Upper lobe of right lung (tissue), 1 donor: Measurements from ENCODE around the gene ID2. TPM values are rescaled to one million over a fixed set of nuclear protein-coding genes. Genes with fewer than 3 reads are reported as not detected.
A peak's percentile ranks its signal among the peaks of the same experiment; 100 is the strongest.

Source experiments
- ATAC-seq: fragments of 200-7000 bp; cut with Tn5 transposase; one replicate; pipeline ENCODE4 v1.9.1; 2020; ENCODE audit warnings: mild to moderate bottlenecking, moderate library complexity
- DNase-seq: peaks from one replicate; pipeline ENCODE4 v3.0.0-alpha.2; 2020
- H3K27ac ChIP-seq: fragments of 200-600 bp; one replicate; pipeline ENCODE4 v1.8.0; 2022
- H3K27me3 ChIP-seq: fragments of 200-600 bp; one replicate; pipeline ENCODE4 v1.8.0; 2022; ENCODE audit warnings: mild to moderate bottlenecking
- H3K36me3 ChIP-seq: fragments of 200-600 bp; one replicate; pipeline ENCODE4 v1.8.0; 2022
- H3K4me1 ChIP-seq: fragments of 200-600 bp; one replicate; pipeline ENCODE4 v1.8.0; 2022
- H3K4me3 ChIP-seq: fragments of 200-600 bp; one replicate; pipeline ENCODE4 v1.8.0; 2022; ENCODE audit warnings: mild to moderate bottlenecking
- H3K9me3 ChIP-seq: fragments of 200-600 bp; one replicate; pipeline ENCODE4 v1.8.0; 2022
- CTCF ChIP-seq: fragments of 200-600 bp; IDR thresholded peaks from one replicate; pipeline ENCODE4 v1.8.0; 2022; ENCODE audit warnings: antibody characterized with exemption
- intact Hi-C: fragments of 100-400 bp; cut with DNase I; formaldehyde crosslinking; loops from one replicate; pipeline ENCODE4 v1.11.0; 2022
- total RNA-seq: library from RNA; stranded (reverse); fragmentation: NEBNext Ultra II Directional; extraction: Animal tissue kit (Norgen Biotek cat#: 25700); gene quantifications from one replicate; pipeline ENCODE4 v1.2.1, GENCODE V29; 2021
- donor health status: DM: no; HTN: yes; CAD: no; lungs with severe emphysema.

The ID2 gene
- total RNA-seq, 1 donor from 2014 or later = 99.5 TPM

GRCh38 chr2:8684878-8685696 is 3.2 kb downstream of the ID2 start:
- TF ChIP-seq CTCF = no peak
- Histone ChIP-seq H3K9me3 (no peaks in the 10 kb centered on the region), H3K4me3 (peak overlapping the region; percentile 71), H3K36me3 (no peaks in the 10 kb centered on the region), H3K27me3 (no peaks in the 10 kb centered on the region), H3K4me1 (peaks cover 17% of the 10 kb centered on the region), H3K27ac (peak overlapping the region; percentile 82)
- intact Hi-C loops = loop anchor here (10.0 kb wide), 1 partner anchor 1250 kb away; no protein-coding TSS in a partner anchor
- DNase-seq (peak; percentile 87), ATAC-seq (peak; percentile 13)

GRCh38 chr2:8685697-8686358 is 4.0 kb downstream of the ID2 start:
- Histone ChIP-seq H3K4me3 (peak overlapping the region; percentile 71), H3K27me3 (no peaks in the 10 kb centered on the region), H3K27ac (peak overlapping the region; percentile 82), H3K9me3 (no peaks in the 10 kb centered on the region), H3K4me1 (peaks cover 10% of the 10 kb centered on the region), H3K36me3 (no peaks in the 10 kb centered on the region)
- TF ChIP-seq CTCF = peak; percentile 94
- ATAC-seq (peak; percentile 73), DNase-seq (peak; percentile 89)
- intact Hi-C loops = loop anchor here (10.0 kb wide), 1 partner anchor 1251 kb away; no protein-coding TSS in a partner anchor

GRCh38 chr2:8691859-8692437 is 10.1 kb downstream of the ID2 start:
- intact Hi-C loops = no loop called here
- no peaks in the 10 kb centered on the region for H3K4me1 ChIP-seq
- H3K36me3 ChIP-seq = no peaks in the 10 kb centered on the region
- no peak overlapping the region for H3K27ac ChIP-seq
- no peak overlapping the region for H3K4me3 ChIP-seq
- DNase-seq (no peak), ATAC-seq (no peak)
- H3K27me3 ChIP-seq = peaks cover 5% of the 10 kb centered on the region
- H3K9me3 ChIP-seq = no peaks in the 10 kb centered on the region
- no peak for TF ChIP-seq CTCF

GRCh38 chr2:8692783-8693156 is 10.9 kb downstream of the ID2 start:
- Histone ChIP-seq H3K36me3 (no peaks in the 10 kb centered on the region), H3K27ac (no peak overlapping the region), H3K4me1 (no peaks in the 10 kb centered on the region), H3K4me3 (no peak overlapping the region), H3K27me3 (peaks cover 5% of the 10 kb centered on the region), H3K9me3 (no peaks in the 10 kb centered on the region)
- ATAC-seq = no peak
- DNase-seq = no peak
- intact Hi-C loops = no loop called here
- no peak for TF ChIP-seq CTCF

- DNase-seq (no peak), ATAC-seq (peak; percentile 89)
- no peaks in the 10 kb centered on the region for H3K4me1 ChIP-seq
- peaks cover 5% of the 10 kb centered on the region for H3K27me3 ChIP-seq
- no peak overlapping the region for H3K27ac ChIP-seq
- intact Hi-C loops = no loop called here
- no peaks in the 10 kb centered on the region for H3K36me3 ChIP-seq
- H3K4me3 ChIP-seq = no peak overlapping the region
- peak; percentile 55 for TF ChIP-seq CTCF
- H3K9me3 ChIP-seq = no peaks in the 10 kb centered on the region
Measured at GRCh38 chr2:8693157-8693821, 11.4 kb downstream of the ID2 start.
